Adipose tissue (tissue), 3 donors: ENCODE measurements around the gene TOLLIP. TPM values are rescaled to one million over a fixed set of nuclear protein-coding genes. Genes with fewer than 3 reads are reported as not detected.
"Not testable (repeated sequence)": the region's sequence is repeated elsewhere in the genome, so short reads cannot be mapped to it uniquely, and the experiment has no call there.

ENCODE experiments used
- H3K27ac ChIP-seq: one replicate; pipeline ENCODE4 v1.5.1; 2013; ENCODE audit warnings: low read depth, low read length
- WGBS, 3 donors: extraction: QIAGEN DNeasy Blood & Tissue Kit; methylation state at CpG; one replicate each; pipeline ENCODE4 v1.1.7; 2013; 5-methylcytosine and 5-hydroxymethylcytosine counted together
- polyA plus RNA-seq, 3 donors: library from polyadenylated mRNA; stranded (reverse); fragments of 200-250 nt; gene quantifications; one replicate each; pipeline ENCODE4 v1.2.3, GENCODE V29; 2013
- donor health status: healthy with polysubstance abuse.
- donor health status: Bipolar disorder and iron deficiency.
- donor health status: healthy.

Gene TOLLIP
- polyA plus RNA-seq, 3 donors = 30.0 to 36.9 (median 30.7) TPM

GRCh38 chr11:1261241-1262071 is 48.0 kb downstream of the TOLLIP start:
- H3K27ac ChIP-seq = no peak overlapping the region
- 87 to 91% (median 89%) methylated on average over 35 to 39 of the region's 39 CpGs for WGBS, 3 donors

GRCh38 chr11:1260620-1261019 is 48.8 kb downstream of the TOLLIP start:
- WGBS, 3 donors = 79 to 90% (median 85%) methylated on average over 17 of the region's 17 CpGs
- no peak overlapping the region for H3K27ac ChIP-seq

GRCh38 chr11:1260023-1260501 is 49.4 kb downstream of the TOLLIP start:
- no peak overlapping the region for H3K27ac ChIP-seq
- 68 to 81% (median 68%) methylated on average over 7 to 10 of the region's 10 CpGs for whole genome bisulfite sequencing, 3 donors

- 78 to 84% (median 83%) methylated on average over 9 of the region's 9 CpGs for WGBS, 3 donors
These were observed 49.9 kb downstream of the TOLLIP start for GRCh38 chr11:1259561-1259960.

GRCh38 chr11:1259076-1259461 is 50.4 kb downstream of the TOLLIP start:
- H3K27ac ChIP-seq = no peak overlapping the region
- 63 to 89% (median 78%) methylated on average over 4 to 7 of the region's 7 CpGs for WGBS, 3 donors

More at GRCh38 chr11:1259561-1259960, 49.9 kb downstream of the TOLLIP start:
- no peak overlapping the region for H3K27ac ChIP-seq

GRCh38 chr11:1258401-1259075 is 50.9 kb downstream of the TOLLIP start:
- WGBS, 3 donors = 62 to 75% (median 72%) methylated on average over 12 to 13 of the region's 13 CpGs
- no peak overlapping the region for H3K27ac ChIP-seq

- 82 to 86% (median 86%) methylated on average over 15 to 16 of the region's 16 CpGs for WGBS, 3 donors
- H3K27ac ChIP-seq = no peak overlapping the region
These were observed 51.5 kb downstream of the TOLLIP start for GRCh38 chr11:1257916-1258315.

- 85 to 92% (median 92%) methylated on average over 26 to 27 of the region's 27 CpGs for WGBS, 3 donors
- H3K27ac ChIP-seq = no peak overlapping the region
These were observed 52.1 kb downstream of the TOLLIP start for GRCh38 chr11:1257366-1257765.

GRCh38 chr11:1256257-1257045 is 53.0 kb downstream of the TOLLIP start:
- 47 to 63% (median 60%) methylated on average over 20 to 26 of the region's 26 CpGs for WGBS, 3 donors

GRCh38 chr11:1255151-1255550 is 54.3 kb downstream of the TOLLIP start:
- WGBS, 3 donors = 83 to 85% (median 84%) methylated on average over 23 to 24 of the region's 24 CpGs
- H3K27ac ChIP-seq = no peak overlapping the region

More at GRCh38 chr11:1256257-1257045, 53.0 kb downstream of the TOLLIP start:
- H3K27ac ChIP-seq = no peak overlapping the region

GRCh38 chr11:1254733-1255132 is 54.7 kb downstream of the TOLLIP start:
- no peak overlapping the region for H3K27ac ChIP-seq
- 81 to 87% (median 83%) methylated on average over 19 of the region's 19 CpGs for WGBS, 3 donors

GRCh38 chr11:1254086-1254648 is 55.3 kb downstream of the TOLLIP start:
- WGBS, 3 donors = 87 to 91% (median 89%) methylated on average over 22 of the region's 22 CpGs
- H3K27ac ChIP-seq = no peak overlapping the region

GRCh38 chr11:1253103-1253485 is 56.3 kb downstream of the TOLLIP start:
- WGBS, 3 donors = 82 to 87% (median 87%) methylated on average over 9 of the region's 9 CpGs
- H3K27ac ChIP-seq = no peak overlapping the region

- no peak overlapping the region for H3K27ac ChIP-seq
- 85 to 95% (median 89%) methylated on average over 35 to 38 of the region's 38 CpGs for WGBS, 3 donors
These were observed 56.9 kb downstream of the TOLLIP start for GRCh38 chr11:1252371-1253102.

- H3K27ac ChIP-seq = no peak overlapping the region
- WGBS, 3 donors = 91 to 97% (median 94%) methylated on average over 15 to 16 of the region's 16 CpGs
These were observed 58.1 kb downstream of the TOLLIP start for GRCh38 chr11:1251236-1251770.

GRCh38 chr11:1250411-1250810 is 59.0 kb downstream of the TOLLIP start:
- 94 to 98% (median 95%) methylated on average over 3 to 4 of the region's 12 CpGs for WGBS, 3 donors
- H3K27ac ChIP-seq = not testable (repeated sequence)

- WGBS, 3 donors = 80 to 95% (median 95%) methylated on average over 8 to 11 of the region's 18 CpGs
- H3K27ac ChIP-seq = not testable (repeated sequence)
These were observed 60.5 kb downstream of the TOLLIP start for GRCh38 chr11:1248951-1249350.
